Sigmoid colon (tissue), 4 donors: ENCODE data around the gene ASAP2.

ENCODE experiments used
- POLR2A ChIP-seq, 2 donors: fragments of 450-650 bp; IDR thresholded peaks; one replicate each; pipeline ENCODE4 v1.6.1; 2016; ENCODE audit warnings: antibody characterized with exemption in 2 of 2, mild to moderate bottlenecking in 2 of 2, moderate library complexity in 2 of 2
- POLR2AphosphoS5 ChIP-seq, 4 donors: sonication (generic); formaldehyde crosslinking; IDR thresholded peaks; one replicate each; pipeline ENCODE4 v1.6.1; 2017; ENCODE audit warnings: antibody characterized with exemption in 4 of 4
- TF ChIP-seq, protein P1 (sequence below), 4 experiments: fragments of 450-650 bp in 3 of 4; fragments of 200-600 bp in 1 of 4; IDR thresholded peaks; one replicate each; pipeline ENCODE4 v1.5.1; 2016 to 2019; ENCODE audit warnings: antibody characterized with exemption in 4 of 4, mild to moderate bottlenecking in 3 of 4, moderate library complexity in 2 of 4

DNA sequence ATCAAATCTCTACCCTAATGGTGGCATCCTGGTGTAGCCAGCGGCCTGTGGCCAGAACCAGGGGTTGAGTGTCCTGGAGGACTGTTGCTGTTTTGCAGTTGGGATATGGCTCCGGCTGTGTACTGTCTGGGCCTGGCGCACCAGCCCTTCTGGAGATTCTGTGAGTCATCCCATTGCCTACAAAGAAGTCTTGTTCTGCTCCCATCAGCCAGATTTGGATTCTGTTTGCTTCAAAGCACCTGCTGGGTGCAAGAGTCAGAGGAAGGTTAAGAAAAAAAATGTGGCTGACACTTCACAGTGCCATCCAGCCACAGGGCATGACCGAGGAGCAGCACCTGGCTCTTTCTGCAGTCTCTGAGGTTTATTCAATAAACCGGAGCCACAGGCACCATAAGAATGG lies 41.0 kb upstream of the ASAP2 start:
- TF ChIP-seq POLR2A (IDR thresholded peaks at IDR 0.05) (no peak), POLR2AphosphoS5 (IDR thresholded peaks at IDR 0.05) (no peak)
- TF ChIP-seq, protein P1, sequence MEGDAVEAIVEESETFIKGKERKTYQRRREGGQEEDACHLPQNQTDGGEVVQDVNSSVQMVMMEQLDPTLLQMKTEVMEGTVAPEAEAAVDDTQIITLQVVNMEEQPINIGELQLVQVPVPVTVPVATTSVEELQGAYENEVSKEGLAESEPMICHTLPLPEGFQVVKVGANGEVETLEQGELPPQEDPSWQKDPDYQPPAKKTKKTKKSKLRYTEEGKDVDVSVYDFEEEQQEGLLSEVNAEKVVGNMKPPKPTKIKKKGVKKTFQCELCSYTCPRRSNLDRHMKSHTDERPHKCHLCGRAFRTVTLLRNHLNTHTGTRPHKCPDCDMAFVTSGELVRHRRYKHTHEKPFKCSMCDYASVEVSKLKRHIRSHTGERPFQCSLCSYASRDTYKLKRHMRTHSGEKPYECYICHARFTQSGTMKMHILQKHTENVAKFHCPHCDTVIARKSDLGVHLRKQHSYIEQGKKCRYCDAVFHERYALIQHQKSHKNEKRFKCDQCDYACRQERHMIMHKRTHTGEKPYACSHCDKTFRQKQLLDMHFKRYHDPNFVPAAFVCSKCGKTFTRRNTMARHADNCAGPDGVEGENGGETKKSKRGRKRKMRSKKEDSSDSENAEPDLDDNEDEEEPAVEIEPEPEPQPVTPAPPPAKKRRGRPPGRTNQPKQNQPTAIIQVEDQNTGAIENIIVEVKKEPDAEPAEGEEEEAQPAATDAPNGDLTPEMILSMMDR (IDR thresholded peaks at IDR 0.05): no peak
